NB4 (cell line): ENCODE results near the gene MDFIC2.
"Not testable (repeated sequence)": the region's sequence is repeated elsewhere in the genome, so short reads cannot be mapped to it uniquely, and the experiment has no call there.

Source experiments
- DNase-seq: peaks from one replicate; pipeline ENCODE4 v3.0.0; 2010; ENCODE audit warnings: low read depth
- H3K4me3 ChIP-seq: one replicate; pipeline ENCODE4 v1.5.1; 2011; ENCODE audit warnings: mild to moderate bottlenecking, low read depth, low read length, moderate library complexity
- MYC ChIP-seq: IDR thresholded peaks from 2 replicates; pipeline ENCODE4 v1.6.1; 2011; ENCODE audit warnings: low read depth, low read length
- POLR2A ChIP-seq: IDR thresholded peaks from 2 replicates; pipeline ENCODE4 v1.6.1; 2011; ENCODE audit warnings: mild to moderate bottlenecking; ENCODE audit not compliant: insufficient read length; ENCODE audit errors: extremely low read depth
- TF ChIP-seq, protein P1 (sequence below): IDR thresholded peaks from one replicate; pipeline ENCODE4 v1.5.1; 2012; ENCODE audit warnings: low read depth, low read length
- TF ChIP-seq, protein P2 (sequence below): IDR thresholded peaks from 2 replicates; pipeline ENCODE4 v1.6.1; 2011; ENCODE audit warnings: low read depth, low read length

Gene MDFIC2

DNA sequence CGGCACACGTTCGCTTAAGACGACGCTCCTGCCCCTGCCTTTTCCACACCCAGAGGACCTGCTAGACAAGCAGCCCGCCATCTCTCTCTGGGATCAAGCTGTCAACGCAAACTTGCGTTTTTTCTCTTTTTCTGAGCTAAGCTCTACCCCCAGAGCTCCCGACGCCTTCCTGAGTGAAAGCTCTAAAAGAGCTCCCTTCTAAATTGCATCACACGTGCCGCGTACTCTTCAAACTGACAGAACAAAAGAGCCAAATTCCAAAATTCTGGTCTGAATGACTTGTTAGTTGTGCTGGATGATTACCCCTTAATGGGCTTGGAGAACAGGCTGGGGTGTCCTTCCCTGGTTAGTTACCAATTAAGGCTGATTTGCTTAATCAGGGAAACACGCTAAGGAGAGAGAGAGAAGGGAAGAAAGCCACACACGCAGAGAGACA lies 81.2 kb downstream of the MDFIC2 start:
- DNase-seq: no peak
- H3K4me3 ChIP-seq: no peak overlapping the region
- TF ChIP-seq MYC (no peak), POLR2A (no peak)
- TF ChIP-seq, protein P1, sequence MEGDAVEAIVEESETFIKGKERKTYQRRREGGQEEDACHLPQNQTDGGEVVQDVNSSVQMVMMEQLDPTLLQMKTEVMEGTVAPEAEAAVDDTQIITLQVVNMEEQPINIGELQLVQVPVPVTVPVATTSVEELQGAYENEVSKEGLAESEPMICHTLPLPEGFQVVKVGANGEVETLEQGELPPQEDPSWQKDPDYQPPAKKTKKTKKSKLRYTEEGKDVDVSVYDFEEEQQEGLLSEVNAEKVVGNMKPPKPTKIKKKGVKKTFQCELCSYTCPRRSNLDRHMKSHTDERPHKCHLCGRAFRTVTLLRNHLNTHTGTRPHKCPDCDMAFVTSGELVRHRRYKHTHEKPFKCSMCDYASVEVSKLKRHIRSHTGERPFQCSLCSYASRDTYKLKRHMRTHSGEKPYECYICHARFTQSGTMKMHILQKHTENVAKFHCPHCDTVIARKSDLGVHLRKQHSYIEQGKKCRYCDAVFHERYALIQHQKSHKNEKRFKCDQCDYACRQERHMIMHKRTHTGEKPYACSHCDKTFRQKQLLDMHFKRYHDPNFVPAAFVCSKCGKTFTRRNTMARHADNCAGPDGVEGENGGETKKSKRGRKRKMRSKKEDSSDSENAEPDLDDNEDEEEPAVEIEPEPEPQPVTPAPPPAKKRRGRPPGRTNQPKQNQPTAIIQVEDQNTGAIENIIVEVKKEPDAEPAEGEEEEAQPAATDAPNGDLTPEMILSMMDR: no peak
- TF ChIP-seq, protein P2, sequence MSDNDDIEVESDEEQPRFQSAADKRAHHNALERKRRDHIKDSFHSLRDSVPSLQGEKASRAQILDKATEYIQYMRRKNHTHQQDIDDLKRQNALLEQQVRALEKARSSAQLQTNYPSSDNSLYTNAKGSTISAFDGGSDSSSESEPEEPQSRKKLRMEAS: no peak

DNA sequence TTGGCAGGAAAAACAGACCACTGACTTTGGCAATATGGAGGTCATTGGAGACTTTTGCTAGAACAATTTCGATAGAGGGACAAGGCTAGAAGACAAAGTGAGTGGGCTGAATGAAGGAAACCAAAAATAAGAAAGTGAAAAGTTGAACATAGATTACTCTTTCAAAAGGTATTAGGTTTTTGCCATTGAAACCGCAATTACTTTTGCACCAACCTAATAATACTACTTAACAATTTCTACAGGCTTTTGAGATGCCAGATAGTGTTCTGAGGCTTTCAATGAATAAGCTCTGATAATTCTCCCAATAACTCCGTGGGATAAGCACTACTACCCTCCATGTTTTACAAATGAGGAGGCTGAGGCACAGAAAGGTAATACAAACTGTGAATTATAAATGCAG lies 85.0 kb downstream of the MDFIC2 start:
- no peak overlapping the region for H3K4me3 ChIP-seq
- no peak for TF ChIP-seq MYC
- no peak for TF ChIP-seq POLR2A
- TF ChIP-seq, protein P2: no peak
- TF ChIP-seq, protein P1: no peak
- no peak for DNase-seq

DNA sequence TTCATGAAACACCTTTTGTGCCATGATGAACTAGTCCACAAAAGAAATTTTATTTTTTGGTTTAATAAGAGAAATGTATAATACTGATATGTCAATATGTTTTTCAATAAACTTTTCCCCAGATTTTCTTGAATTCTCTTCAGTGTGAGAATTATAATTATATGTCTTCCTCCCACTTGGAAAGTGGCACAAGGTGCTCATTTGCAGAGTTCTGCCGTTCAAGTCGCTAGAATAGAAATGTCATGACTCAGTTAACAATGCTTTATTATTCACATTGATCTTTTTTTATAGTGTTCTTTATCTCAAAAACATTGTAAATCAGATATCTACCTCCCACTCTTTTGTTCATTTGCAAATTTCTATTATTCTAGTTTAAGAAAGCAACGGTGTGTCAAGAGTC lies 87.3 kb downstream of the MDFIC2 start:
- DNase-seq: no peak
- TF ChIP-seq POLR2A (no peak), MYC (no peak)
- TF ChIP-seq, protein P2: no peak
- TF ChIP-seq, protein P1: no peak

DNA sequence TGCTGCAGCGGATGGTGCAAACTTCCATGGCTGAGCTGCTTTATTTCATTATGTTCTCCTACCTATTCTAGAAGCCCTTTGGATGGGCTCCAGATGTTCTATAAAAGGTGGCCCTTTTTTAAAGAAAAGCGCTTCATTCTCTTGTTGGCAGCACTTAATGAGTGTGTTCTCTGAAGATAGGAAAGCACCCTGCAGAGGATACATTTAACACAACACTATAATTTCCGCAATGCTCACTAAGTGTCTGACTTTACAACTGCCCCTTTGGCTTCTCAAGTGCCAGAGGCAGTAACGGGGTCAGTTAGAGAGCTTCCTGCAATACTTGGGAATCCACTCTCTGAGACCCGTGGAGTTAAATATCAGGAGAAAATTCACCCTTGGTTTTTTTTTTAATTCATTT lies 88.1 kb downstream of the MDFIC2 start:
- DNase-seq: no peak
- TF ChIP-seq MYC (no peak), POLR2A (no peak)
- no peak overlapping the region for H3K4me3 ChIP-seq

More for the DNA sequence above, 87.3 kb downstream of the MDFIC2 start:
- H3K4me3 ChIP-seq: no peak overlapping the region

DNA sequence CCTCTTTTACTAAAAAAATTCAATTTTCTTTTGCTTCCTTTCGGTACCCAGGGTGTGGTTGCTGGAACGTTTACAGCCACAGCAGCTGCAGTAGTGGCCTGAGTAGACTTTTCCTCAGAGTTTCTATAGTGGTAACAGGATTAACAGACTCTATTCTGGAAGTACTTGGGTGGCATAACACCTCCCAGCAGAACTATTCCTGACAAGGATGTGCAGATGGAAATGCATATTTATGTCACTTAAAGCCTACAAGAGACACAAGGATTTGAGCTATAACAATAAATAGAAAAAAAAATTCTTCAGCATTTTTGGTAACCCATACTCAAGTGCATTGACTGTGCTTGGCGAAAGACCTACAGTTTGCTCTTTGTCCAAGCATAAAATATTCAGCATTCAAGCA lies 94.0 kb downstream of the MDFIC2 start:
- TF ChIP-seq POLR2A: no peak
- TF ChIP-seq, protein P2: no peak
- no peak for TF ChIP-seq MYC
- TF ChIP-seq, protein P1: no peak
- no peak overlapping the region for H3K4me3 ChIP-seq
- DNase-seq: no peak

DNA sequence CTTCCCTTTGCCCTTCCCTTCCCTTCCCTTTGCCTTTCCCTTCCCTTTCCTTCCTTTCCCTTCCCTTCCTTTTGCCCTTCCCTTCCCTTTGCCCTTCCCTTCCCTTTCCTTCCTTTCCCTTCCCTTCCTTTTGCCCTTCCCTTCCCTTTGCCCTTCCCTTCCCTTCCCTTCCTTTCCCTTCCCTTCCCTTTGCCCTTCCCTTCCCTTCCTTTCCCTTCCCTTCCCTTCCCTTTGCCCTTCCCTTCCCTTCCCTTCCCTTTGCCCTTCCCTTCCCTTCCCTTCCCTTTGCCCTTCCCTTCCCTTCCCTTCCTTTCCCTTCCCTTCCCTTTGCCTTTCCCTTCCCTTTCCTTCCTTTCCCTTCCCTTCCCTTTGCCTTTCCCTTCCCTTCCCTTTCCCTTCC lies 101.2 kb downstream of the MDFIC2 start:
- not testable (repeated sequence) for DNase-seq, H3K4me3 ChIP-seq

DNA sequence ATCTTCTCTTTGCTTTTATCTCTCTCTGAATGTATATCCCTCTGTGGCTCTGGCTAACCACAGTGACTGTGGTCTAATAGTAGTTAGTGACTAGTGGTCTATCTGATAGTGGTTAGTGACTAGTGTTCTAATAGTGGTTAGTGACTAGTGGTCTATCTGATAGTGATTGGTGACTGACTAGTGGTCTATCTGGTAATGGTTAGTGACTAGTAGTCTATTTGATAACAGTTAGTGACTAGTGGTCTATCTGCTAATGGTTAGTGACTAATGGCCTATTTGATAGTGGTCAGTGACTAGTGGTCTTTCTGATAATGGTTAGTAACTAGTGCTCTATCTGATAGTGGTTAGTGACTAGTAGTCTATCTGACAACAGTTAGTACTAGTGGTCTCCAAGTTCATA lies 110.5 kb downstream of the MDFIC2 start:
- TF ChIP-seq MYC (no peak), POLR2A (no peak)
- TF ChIP-seq, protein P1: no peak
- TF ChIP-seq, protein P2: no peak
- H3K4me3 ChIP-seq: no peak overlapping the region
- no peak for DNase-seq
